PC-9 (cell line): ENCODE data around the gene FARP1.

Experiments
- EZH2 ChIP-seq: fragments of 200-600 bp; sonication (generic); IDR thresholded peaks from 2 replicates; pipeline ENCODE4 v1.8.0; 2017; ENCODE audit warnings: antibody characterized with exemption, low read depth
- TF ChIP-seq, protein P1 (sequence below): fragments of 200-600 bp; sonication (generic); conservative IDR thresholded peaks from 2 replicates; pipeline ENCODE4 v1.6.1; 2017; ENCODE audit warnings: mixed run types, antibody characterized with exemption, mild to moderate bottlenecking, moderate library complexity

DNA sequence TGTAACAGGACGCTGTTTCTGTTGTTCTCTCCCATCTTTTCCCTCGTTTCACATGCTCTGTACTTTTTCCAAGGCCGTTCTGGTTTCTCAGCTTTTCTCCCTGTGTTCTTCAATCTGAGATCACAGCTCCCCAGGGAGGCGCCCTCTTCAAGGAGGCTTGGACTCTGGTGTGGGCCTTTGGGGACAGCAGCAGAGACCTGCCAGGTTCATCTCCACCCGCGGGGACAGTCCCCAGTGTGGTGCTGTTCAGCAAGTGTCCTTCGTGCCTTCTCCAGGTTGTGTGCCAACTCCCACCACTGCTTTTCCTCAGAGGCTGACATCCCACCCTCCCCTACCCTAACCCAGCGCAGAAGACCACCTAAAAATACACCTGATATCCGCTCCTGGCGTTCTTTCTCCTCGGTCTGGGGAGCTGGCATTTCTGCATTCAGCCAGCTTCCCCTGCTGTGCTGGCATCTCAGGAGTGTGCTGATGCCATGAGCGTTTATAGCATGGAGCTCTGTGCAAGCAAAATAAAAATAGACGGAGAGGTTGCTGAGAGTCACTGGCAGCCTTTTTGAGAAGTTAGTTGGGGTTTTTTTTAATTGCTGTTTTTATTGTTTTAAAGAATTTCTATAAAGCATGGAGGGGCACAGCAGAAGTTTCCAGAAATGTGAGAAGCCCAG is 284.6 kb downstream of the FARP1 start:
- TF ChIP-seq, protein P1, sequence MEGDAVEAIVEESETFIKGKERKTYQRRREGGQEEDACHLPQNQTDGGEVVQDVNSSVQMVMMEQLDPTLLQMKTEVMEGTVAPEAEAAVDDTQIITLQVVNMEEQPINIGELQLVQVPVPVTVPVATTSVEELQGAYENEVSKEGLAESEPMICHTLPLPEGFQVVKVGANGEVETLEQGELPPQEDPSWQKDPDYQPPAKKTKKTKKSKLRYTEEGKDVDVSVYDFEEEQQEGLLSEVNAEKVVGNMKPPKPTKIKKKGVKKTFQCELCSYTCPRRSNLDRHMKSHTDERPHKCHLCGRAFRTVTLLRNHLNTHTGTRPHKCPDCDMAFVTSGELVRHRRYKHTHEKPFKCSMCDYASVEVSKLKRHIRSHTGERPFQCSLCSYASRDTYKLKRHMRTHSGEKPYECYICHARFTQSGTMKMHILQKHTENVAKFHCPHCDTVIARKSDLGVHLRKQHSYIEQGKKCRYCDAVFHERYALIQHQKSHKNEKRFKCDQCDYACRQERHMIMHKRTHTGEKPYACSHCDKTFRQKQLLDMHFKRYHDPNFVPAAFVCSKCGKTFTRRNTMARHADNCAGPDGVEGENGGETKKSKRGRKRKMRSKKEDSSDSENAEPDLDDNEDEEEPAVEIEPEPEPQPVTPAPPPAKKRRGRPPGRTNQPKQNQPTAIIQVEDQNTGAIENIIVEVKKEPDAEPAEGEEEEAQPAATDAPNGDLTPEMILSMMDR: no peak
- TF ChIP-seq EZH2: no peak
